PC-3 (cell line): ENCODE results near the gene CARD19.

Experiments used
- EZH2 ChIP-seq: fragments of 300-600 bp; sonication (generic); IDR thresholded peaks from one replicate; pipeline ENCODE4 v1.6.1; 2017; ENCODE audit warnings: antibody characterized with exemption, mild to moderate bottlenecking, low read length; ENCODE audit not compliant: unreplicated experiment
- EZH2phosphoT487 ChIP-seq: fragments of 300-600 bp; sonication (generic); IDR thresholded peaks from 2 replicates; pipeline ENCODE4 v1.6.1; 2018; ENCODE audit warnings: mild to moderate bottlenecking, antibody characterized with exemption, low read length, borderline replicate concordance
- TF ChIP-seq, protein P1 (sequence below): fragments of 300-600 bp; sonication (generic); conservative IDR thresholded peaks from 2 replicates; pipeline ENCODE4 v1.5.1; 2017; ENCODE audit warnings: antibody characterized with exemption, low read depth, mild to moderate bottlenecking, low read length

DNA sequence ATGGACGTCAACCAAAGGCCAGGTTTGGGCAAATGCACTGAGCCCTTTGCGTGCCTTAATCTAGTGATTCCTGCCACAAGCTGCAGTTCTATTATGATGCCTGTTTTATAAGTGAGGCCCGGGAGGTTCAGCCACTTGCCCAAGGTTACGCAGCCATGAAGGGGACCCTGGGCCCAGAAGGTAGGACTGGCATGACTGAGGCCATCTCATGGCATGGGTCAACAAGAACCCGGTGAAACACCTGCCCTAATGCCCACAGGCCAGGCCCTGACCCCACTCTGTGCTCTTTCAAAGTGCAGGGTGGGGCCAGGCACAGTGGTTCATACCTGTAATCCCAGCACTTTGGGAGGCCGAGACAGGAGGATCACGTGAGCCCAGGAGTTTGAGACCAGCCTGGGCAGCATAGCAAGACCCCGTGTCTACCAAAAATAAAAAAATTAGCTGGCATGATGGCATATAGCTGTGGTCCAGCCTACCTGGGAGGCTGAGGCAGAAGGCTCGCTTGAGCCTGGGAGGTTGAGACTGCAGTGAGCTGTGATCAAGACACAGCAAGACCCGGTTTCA is 29.4 kb downstream of the CARD19 start:
- TF ChIP-seq, protein P1, sequence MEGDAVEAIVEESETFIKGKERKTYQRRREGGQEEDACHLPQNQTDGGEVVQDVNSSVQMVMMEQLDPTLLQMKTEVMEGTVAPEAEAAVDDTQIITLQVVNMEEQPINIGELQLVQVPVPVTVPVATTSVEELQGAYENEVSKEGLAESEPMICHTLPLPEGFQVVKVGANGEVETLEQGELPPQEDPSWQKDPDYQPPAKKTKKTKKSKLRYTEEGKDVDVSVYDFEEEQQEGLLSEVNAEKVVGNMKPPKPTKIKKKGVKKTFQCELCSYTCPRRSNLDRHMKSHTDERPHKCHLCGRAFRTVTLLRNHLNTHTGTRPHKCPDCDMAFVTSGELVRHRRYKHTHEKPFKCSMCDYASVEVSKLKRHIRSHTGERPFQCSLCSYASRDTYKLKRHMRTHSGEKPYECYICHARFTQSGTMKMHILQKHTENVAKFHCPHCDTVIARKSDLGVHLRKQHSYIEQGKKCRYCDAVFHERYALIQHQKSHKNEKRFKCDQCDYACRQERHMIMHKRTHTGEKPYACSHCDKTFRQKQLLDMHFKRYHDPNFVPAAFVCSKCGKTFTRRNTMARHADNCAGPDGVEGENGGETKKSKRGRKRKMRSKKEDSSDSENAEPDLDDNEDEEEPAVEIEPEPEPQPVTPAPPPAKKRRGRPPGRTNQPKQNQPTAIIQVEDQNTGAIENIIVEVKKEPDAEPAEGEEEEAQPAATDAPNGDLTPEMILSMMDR: no peak
- TF ChIP-seq EZH2: no peak
- TF ChIP-seq EZH2phosphoT487: no peak
